C4-2B (cell line): ENCODE data around the gene STARD13.

ENCODE experiments used
- H3K27ac ChIP-seq: fragments of 450-650 bp; 2 replicates; pipeline ENCODE4 v1.5.1; 2017
- ZFX ChIP-seq: fragments of 450-650 bp; IDR thresholded peaks from 2 replicates; pipeline ENCODE4 v1.6.1; 2017
- TF ChIP-seq, protein P1 (sequence below): fragments of 450-650 bp; conservative IDR thresholded peaks from 2 replicates; pipeline ENCODE4 v1.5.1; 2017; ENCODE audit warnings: mild to moderate bottlenecking

Gene STARD13

DNA sequence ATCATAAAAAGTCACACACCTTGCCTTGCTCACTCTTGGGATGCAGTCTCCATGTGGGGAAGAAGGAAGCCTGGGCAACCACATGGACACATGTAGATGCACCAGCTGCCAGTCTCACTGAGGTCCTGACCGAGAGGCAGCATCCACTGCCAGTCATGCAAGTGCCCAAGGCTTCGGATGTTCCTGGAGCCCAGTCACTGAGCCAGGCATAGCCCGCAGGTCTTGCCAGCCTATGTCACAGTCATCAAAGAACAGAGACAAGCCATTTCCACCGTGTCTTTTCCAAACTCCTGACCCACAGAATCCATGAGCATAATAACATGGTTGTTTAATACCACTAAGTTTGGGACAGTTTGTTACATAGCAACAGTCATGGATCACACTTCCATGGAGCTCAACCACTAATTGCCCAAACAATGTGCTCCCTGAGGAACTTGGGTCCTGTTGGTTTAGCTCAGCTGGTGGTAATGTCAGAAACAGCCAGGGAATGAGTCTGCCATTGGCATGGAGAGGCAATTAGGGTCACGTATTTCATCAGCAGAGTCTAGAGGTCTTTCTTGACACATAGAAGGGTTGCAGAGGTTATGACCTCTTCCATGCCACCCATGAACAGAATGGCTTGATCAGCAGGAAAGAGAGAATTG, 21.5 kb downstream of the STARD13 start:
- no peak overlapping the region for H3K27ac ChIP-seq
- TF ChIP-seq, protein P1, sequence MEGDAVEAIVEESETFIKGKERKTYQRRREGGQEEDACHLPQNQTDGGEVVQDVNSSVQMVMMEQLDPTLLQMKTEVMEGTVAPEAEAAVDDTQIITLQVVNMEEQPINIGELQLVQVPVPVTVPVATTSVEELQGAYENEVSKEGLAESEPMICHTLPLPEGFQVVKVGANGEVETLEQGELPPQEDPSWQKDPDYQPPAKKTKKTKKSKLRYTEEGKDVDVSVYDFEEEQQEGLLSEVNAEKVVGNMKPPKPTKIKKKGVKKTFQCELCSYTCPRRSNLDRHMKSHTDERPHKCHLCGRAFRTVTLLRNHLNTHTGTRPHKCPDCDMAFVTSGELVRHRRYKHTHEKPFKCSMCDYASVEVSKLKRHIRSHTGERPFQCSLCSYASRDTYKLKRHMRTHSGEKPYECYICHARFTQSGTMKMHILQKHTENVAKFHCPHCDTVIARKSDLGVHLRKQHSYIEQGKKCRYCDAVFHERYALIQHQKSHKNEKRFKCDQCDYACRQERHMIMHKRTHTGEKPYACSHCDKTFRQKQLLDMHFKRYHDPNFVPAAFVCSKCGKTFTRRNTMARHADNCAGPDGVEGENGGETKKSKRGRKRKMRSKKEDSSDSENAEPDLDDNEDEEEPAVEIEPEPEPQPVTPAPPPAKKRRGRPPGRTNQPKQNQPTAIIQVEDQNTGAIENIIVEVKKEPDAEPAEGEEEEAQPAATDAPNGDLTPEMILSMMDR: no peak
- no peak for TF ChIP-seq ZFX

DNA sequence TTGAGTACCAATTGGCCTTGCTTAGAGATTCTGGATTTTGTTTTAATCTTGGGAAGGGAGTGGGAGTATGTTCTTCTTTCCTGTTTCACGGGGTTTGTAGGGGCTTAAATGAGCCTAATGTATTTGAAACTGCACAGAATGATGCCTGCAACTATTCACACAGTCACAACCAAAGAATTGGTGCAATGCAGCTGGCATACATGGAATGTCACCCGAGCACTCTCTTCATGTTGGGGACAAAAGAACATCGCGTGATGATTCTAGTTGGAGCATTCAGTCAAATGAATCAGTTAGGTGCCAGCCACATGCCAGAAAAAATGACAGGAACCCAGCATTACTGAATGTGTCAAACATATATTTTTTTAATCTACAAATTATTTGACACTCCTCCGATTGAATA, 22.1 kb downstream of the STARD13 start:
- TF ChIP-seq, protein P1: no peak
- TF ChIP-seq ZFX: no peak
- no peak overlapping the region for H3K27ac ChIP-seq

DNA sequence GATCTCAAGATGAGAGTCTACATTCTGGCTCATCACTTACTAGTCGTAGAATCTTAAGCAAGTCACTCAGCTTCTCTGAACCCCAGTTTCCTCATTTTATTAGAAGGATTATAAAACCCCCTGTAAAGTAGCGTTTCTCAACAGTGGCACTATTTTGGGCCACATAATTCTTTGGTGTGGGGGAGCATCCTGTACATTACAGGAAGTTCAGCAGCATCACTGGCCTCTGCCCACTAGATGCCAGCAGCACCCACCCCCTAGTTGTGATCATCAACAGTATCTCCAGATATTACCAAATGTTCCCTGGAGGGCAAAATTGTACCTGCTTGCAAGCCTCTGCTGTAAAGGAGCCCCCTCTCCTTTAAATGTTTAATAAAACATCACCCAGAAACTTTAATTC, 22.6 kb downstream of the STARD13 start:
- no peak overlapping the region for H3K27ac ChIP-seq
- TF ChIP-seq, protein P1: peak; percentile 18
- TF ChIP-seq ZFX: no peak

DNA sequence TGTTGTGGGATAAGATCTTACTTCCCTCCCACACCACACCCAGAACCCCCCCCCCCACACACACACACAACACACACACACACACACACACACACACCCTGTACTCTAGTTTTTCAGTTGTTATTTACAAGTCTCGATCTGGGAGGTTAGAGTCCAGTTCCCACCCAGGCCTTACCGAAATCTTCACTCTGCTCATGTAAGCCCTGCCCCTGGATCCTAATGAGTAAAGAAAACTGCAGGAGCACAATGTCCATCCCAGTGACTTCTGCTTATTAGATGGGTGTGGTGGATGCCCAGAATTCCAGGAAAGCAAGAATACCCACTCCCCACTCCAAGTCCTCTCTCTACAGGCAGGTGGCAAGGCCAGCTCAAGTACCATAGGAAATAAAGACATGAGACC, 23.0 kb downstream of the STARD13 start:
- TF ChIP-seq, protein P1: no peak
- no peak for TF ChIP-seq ZFX
- H3K27ac ChIP-seq: no peak overlapping the region

DNA sequence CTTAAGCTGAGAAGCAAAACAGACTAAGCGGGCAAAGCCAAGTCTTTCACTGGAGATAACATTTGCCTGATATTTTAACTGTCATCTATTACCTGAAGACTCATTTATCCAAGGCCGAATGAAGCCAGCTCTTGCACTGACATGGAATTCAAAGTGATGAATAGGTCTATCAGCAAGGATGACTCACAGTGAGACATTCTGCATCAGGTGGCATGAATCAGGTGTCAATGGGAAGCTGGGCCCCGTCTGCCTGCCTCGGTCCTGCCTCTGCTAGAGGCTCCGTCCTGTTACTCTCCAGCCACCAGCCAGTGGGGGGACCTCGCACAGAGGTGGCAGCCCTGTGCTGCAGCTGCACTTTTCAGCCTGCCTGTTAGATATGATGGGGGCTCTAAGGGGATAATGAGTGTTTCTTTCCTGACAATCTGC, 23.5 kb downstream of the STARD13 start:
- no peak overlapping the region for H3K27ac ChIP-seq

DNA sequence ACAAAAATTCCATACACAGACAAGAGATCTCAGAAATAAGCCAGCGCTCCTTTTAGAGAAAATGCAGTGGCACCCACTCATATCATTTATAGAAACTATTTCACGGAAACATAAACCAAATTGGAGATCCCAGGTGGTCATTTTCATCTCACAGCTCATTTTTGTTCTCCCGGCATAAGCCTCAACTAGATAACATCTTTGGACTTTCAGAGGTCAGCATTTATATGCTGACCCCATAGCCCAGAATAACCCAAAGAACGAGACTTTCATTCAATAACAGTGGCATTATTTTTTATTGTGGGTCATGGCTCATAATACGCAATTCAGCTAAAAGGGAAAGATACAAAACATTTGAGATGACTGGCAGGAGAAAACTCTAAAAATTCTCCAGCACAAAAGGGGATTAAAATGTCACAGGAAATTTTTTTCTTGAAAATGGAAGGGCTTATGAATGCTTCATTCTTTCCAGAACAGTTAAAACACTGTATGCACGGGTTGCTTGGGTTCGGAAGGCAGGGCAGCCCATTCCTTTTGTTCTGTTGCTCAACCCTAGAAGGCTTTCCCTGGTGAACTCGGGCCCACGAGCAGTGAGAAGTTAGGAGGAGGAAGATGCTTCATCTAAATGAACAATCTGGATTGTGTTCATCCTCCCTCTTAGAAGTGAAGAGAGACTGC, 24.0 kb downstream of the STARD13 start:
- H3K27ac ChIP-seq: no peak overlapping the region
- TF ChIP-seq, protein P1: no peak
- no peak for TF ChIP-seq ZFX

More for the DNA sequence above, 23.5 kb downstream of the STARD13 start:
- TF ChIP-seq ZFX: no peak
- TF ChIP-seq, protein P1: no peak

DNA sequence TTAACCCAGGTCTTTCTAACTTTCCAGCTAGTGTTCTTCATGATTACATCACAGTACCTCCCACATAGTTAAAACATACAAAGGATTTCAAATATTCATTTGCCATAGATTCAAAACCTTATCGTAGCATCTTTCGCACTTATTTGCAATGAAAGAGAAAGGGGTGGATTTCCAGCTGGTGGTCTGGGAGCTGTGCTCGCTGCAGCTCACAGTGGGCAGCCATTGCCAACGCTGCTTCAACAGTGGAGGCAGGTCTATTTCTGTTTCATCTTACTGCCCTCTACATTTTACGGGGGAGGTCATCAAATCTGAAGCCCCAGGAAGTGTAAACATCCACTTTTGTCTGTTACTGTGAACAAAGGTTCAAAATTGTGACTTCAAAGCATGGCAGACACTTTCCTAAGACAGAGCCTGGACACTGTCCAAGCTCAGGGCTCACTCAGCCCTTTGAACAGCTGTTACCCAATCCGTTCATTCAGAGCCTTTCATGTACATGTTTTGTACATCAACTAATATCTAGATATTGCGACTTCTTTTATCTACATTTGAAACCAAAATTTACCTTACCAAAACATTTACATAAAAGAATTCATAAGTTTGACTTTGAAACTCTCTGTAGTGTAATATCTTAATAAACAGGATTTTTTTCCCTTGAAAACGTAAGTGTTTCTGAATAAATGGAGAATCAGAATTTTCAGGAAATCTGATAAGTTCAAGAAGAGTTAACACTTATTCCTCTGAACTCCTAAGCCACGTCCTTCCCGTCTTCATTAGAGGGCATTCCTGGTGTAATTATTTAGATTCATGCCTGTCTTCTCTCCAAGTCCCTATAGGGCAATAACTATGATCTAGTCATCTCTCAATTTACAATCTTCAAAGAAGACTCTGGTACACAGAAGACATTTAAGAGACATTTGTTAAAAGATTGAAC, 25.1 kb downstream of the STARD13 start:
- no peak overlapping the region for H3K27ac ChIP-seq

More for the DNA sequence above, 25.1 kb downstream of the STARD13 start:
- TF ChIP-seq, protein P1: no peak
- no peak for TF ChIP-seq ZFX
